Measurements from ENCODE around the gene RAMP1. TPM values are rescaled to one million over a fixed set of nuclear protein-coding genes. Genes with fewer than 3 reads are reported as not detected.

Gene RAMP1
- total RNA-seq, 4 donors from 2014 or later, result 7.3 to 19.1 (median 12.4) TPM

- no peak overlapping the region for H3K4me3 ChIP-seq (ENCODE audit: low read depth, poor library complexity, severe bottlenecking)
- no peak for TF ChIP-seq CTCF (IDR thresholded peaks at IDR 0.05)
- TF ChIP-seq POLR2A (IDR thresholded peaks at IDR 0.05), result no peak
- 55 to 69% methylated on average over 3 of the region's 3 CpGs for WGBS, 2 donors
- intact Hi-C loops (cut with DNase I; ENCODE audit: low total_unique reads), result no loop called here
- DNase-seq (ENCODE audit: low spot score in 2 of 2), result no peak
Observed at GRCh38 chr2:237932731-237933131, 73.3 kb downstream of the RAMP1 start.

GRCh38 chr2:237934186-237934585 is 74.8 kb downstream of the RAMP1 start:
- no peak for DNase-seq (ENCODE audit: low spot score in 2 of 2)
- no peak overlapping the region for H3K4me3 ChIP-seq (ENCODE audit: low read depth, poor library complexity, severe bottlenecking)
- no peak for TF ChIP-seq POLR2A (IDR thresholded peaks at IDR 0.05)
- no peak for TF ChIP-seq CTCF (IDR thresholded peaks at IDR 0.05)
- 98% methylated on average over 5 of the region's 5 CpGs for WGBS, 2 donors
- intact Hi-C loops (cut with DNase I; ENCODE audit: low total_unique reads), result no loop called here

GRCh38 chr2:237935740-237936452 is 76.5 kb downstream of the RAMP1 start:
- no peak for DNase-seq (ENCODE audit: low spot score in 2 of 2)
- no peak for TF ChIP-seq POLR2A (IDR thresholded peaks at IDR 0.05)
- no peak for TF ChIP-seq CTCF (IDR thresholded peaks at IDR 0.05)
- WGBS, 2 donors, result 67 to 68% methylated on average over 11 of the region's 11 CpGs
- intact Hi-C loops (cut with DNase I; ENCODE audit: low total_unique reads), result no loop called here
- H3K4me3 ChIP-seq (ENCODE audit: low read depth, poor library complexity, severe bottlenecking), result no peak overlapping the region

DNA sequence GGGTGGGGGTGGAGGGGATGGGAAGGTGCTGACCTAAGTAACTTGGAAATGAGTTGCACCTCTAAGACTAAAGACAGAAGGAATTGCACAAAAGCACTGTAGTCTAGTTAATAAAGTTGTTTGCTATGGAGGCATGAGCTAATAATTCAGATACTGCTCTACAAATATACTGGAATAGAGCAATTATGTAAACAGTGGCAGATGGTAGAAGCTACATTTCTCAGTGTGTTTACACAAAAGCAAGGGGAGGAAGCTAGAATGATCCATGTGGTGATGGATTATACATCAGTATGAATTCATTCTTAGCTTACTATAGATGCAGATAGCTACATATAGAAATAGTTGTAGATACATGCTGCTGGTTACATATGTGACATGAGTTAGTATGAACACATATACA is 79.8 kb downstream of the RAMP1 start:
- intact Hi-C loops (cut with DNase I; ENCODE audit: low total_unique reads), result no loop called here
- DNase-seq (ENCODE audit: low spot score in 2 of 2), result no peak
- no peak overlapping the region for H3K4me3 ChIP-seq (ENCODE audit: low read depth, poor library complexity, severe bottlenecking)
- no peak for TF ChIP-seq POLR2A (IDR thresholded peaks at IDR 0.05)
- TF ChIP-seq CTCF (IDR thresholded peaks at IDR 0.05), result no peak

GRCh38 chr2:237940828-237941227 is 81.4 kb downstream of the RAMP1 start:
- H3K4me3 ChIP-seq (ENCODE audit: low read depth, poor library complexity, severe bottlenecking), result no peak overlapping the region
- TF ChIP-seq CTCF (IDR thresholded peaks at IDR 0.05) (no peak), POLR2A (IDR thresholded peaks at IDR 0.05) (no peak)
- intact Hi-C loops (cut with DNase I; ENCODE audit: low total_unique reads), result no loop called here
- no peak for DNase-seq (ENCODE audit: low spot score in 2 of 2)

- WGBS, 2 donors, result 47 to 93% methylated on average over 2 of the region's 2 CpGs
- intact Hi-C loops (cut with DNase I; ENCODE audit: low total_unique reads), result no loop called here
- TF ChIP-seq CTCF (IDR thresholded peaks at IDR 0.05) (no peak), POLR2A (IDR thresholded peaks at IDR 0.05) (no peak)
Observed at GRCh38 chr2:237941239-237941638, 81.8 kb downstream of the RAMP1 start.

More at GRCh38 chr2:237941239-237941638, 81.8 kb downstream of the RAMP1 start:
- no peak for DNase-seq (ENCODE audit: low spot score in 2 of 2)
- H3K4me3 ChIP-seq (ENCODE audit: low read depth, poor library complexity, severe bottlenecking), result no peak overlapping the region
